ENCODE measurements around the gene ALPP. TPM values are rescaled to one million over a fixed set of nuclear protein-coding genes. Genes with fewer than 3 reads are reported as not detected.

Gene ALPP
- total RNA-seq, 1 donor from 2014 or later = not detected

- Histone ChIP-seq H3K27ac (no peak overlapping the region), H3K4me3 (no peak overlapping the region), H3K9me3 (no peaks in the 10 kb centered on the region), H3K4me1 (no peaks in the 10 kb centered on the region), H3K27me3 (no peaks in the 10 kb centered on the region), H3K36me3 (peaks cover 0 to 7% of the 10 kb centered on the region in 2 donors)
- TF ChIP-seq POLR2AphosphoS5 (IDR thresholded peaks at IDR 0.05; ENCODE audit: insufficient read depth in 1 of 2, low read depth in 1 of 2) = no peak
- no peak for TF ChIP-seq CTCF (IDR thresholded peaks at IDR 0.05)
- no peak for TF ChIP-seq POLR2A (IDR thresholded peaks at IDR 0.05)
- intact Hi-C loops (cut with DNase I) = no loop called here
- no peak for DNase-seq (ENCODE audit: extremely low spot score in 2 of 2)
Measured at GRCh38 chr2:232341061-232341738, 37.4 kb upstream of the ALPP start.

- peaks cover 0 to 5% of the 10 kb centered on the region in 2 donors for H3K36me3 ChIP-seq
- H3K4me3 ChIP-seq = no peak overlapping the region
- no peaks in the 10 kb centered on the region for H3K27me3 ChIP-seq
- H3K27ac ChIP-seq = no peak overlapping the region
- intact Hi-C loops (cut with DNase I) = no loop called here
- H3K4me1 ChIP-seq = no peaks in the 10 kb centered on the region
- no peak for DNase-seq (ENCODE audit: extremely low spot score in 2 of 2)
- no peaks in the 10 kb centered on the region for H3K9me3 ChIP-seq
- TF ChIP-seq POLR2AphosphoS5 (IDR thresholded peaks at IDR 0.05; ENCODE audit: insufficient read depth in 1 of 2, low read depth in 1 of 2) (no peak), POLR2A (IDR thresholded peaks at IDR 0.05) (no peak), CTCF (IDR thresholded peaks at IDR 0.05) (no peak)
Measured at GRCh38 chr2:232341739-232342126, 36.8 kb upstream of the ALPP start.

GRCh38 chr2:232342635-232343565 is 35.7 kb upstream of the ALPP start:
- Histone ChIP-seq H3K27me3 (no peaks in the 10 kb centered on the region), H3K9me3 (no peaks in the 10 kb centered on the region), H3K4me3 (no peak overlapping the region), H3K27ac (no peak overlapping the region), H3K36me3 (no peaks in the 10 kb centered on the region), H3K4me1 (no peaks in the 10 kb centered on the region)
- no peak for DNase-seq (ENCODE audit: extremely low spot score in 2 of 2)
- intact Hi-C loops (cut with DNase I) = no loop called here
- no peak for TF ChIP-seq CTCF (IDR thresholded peaks at IDR 0.05)
- TF ChIP-seq POLR2AphosphoS5 (IDR thresholded peaks at IDR 0.05; ENCODE audit: insufficient read depth in 1 of 2, low read depth in 1 of 2) = no peak
- TF ChIP-seq POLR2A (IDR thresholded peaks at IDR 0.05) = no peak

- Histone ChIP-seq H3K36me3 (no peaks in the 10 kb centered on the region), H3K9me3 (no peaks in the 10 kb centered on the region), H3K27ac (no peak overlapping the region), H3K4me3 (no peak overlapping the region), H3K27me3 (no peaks in the 10 kb centered on the region), H3K4me1 (no peaks in the 10 kb centered on the region)
- TF ChIP-seq POLR2AphosphoS5 (IDR thresholded peaks at IDR 0.05; ENCODE audit: insufficient read depth in 1 of 2, low read depth in 1 of 2) (no peak), CTCF (IDR thresholded peaks at IDR 0.05) (no peak), POLR2A (IDR thresholded peaks at IDR 0.05) (no peak)
- intact Hi-C loops (cut with DNase I) = no loop called here
- DNase-seq (ENCODE audit: extremely low spot score in 2 of 2) = no peak
Measured at GRCh38 chr2:232343821-232344220, 34.7 kb upstream of the ALPP start.

Data from vagina (tissue), 2 donors.